HL-60 (cell line): ENCODE measurements around the gene GTF2IRD1.
"Not testable (repeated sequence)": the region's sequence is repeated elsewhere in the genome, so short reads cannot be mapped to it uniquely, and the experiment has no call there.

ENCODE experiments used
- DNase-seq, 2 experiments: peaks; one replicate each; pipeline ENCODE4 v3.0.0-alpha.2; 2010 to 2020; ENCODE audit warnings: low read depth in 1 of 2, low spot score in 1 of 2
- H3K27ac ChIP-seq: fragments of 250-450 bp; sonication (Bioruptor Pico); replicated peaks from 2 replicates; pipeline ENCODE4 v1.5.1; 2020; ENCODE audit warnings: mild to moderate bottlenecking, moderate library complexity
- H3K27me3 ChIP-seq: fragments of 250-450 bp; sonication (Bioruptor Pico); 2 replicates; pipeline ENCODE4 v1.5.1; 2021; ENCODE audit warnings: mild to moderate bottlenecking, moderate library complexity; ENCODE audit not compliant: insufficient read depth, poor library complexity, severe bottlenecking
- H3K4me3 ChIP-seq: replicated peaks from 2 replicates; pipeline ENCODE4 v1.5.1; 2011; ENCODE audit warnings: mild to moderate bottlenecking, control low read depth, low read length; ENCODE audit not compliant: insufficient read depth
- GABPA ChIP-seq: IDR thresholded peaks from 2 replicates; pipeline ENCODE4 v1.6.1; 2012; ENCODE audit warnings: low read depth
- POLR2AphosphoS5 ChIP-seq: IDR thresholded peaks from 2 replicates; pipeline ENCODE4 v1.6.1; 2012; ENCODE audit warnings: low read depth
- SPI1 ChIP-seq: IDR thresholded peaks from 2 replicates; pipeline ENCODE4 v1.6.1; 2012; ENCODE audit warnings: low read depth, mild to moderate bottlenecking, borderline replicate concordance
- TF ChIP-seq, protein P1 (sequence below): IDR thresholded peaks from 2 replicates; pipeline ENCODE4 v1.6.1; 2012; ENCODE audit warnings: low read depth; ENCODE audit not compliant: insufficient replicate concordance
- TF ChIP-seq, protein P2 (sequence below): IDR thresholded peaks from one replicate; pipeline ENCODE4 v1.5.1; 2011; ENCODE audit warnings: low read length, control low read depth, inconsistent platforms; ENCODE audit not compliant: insufficient read depth

GTF2IRD1 gene

DNA sequence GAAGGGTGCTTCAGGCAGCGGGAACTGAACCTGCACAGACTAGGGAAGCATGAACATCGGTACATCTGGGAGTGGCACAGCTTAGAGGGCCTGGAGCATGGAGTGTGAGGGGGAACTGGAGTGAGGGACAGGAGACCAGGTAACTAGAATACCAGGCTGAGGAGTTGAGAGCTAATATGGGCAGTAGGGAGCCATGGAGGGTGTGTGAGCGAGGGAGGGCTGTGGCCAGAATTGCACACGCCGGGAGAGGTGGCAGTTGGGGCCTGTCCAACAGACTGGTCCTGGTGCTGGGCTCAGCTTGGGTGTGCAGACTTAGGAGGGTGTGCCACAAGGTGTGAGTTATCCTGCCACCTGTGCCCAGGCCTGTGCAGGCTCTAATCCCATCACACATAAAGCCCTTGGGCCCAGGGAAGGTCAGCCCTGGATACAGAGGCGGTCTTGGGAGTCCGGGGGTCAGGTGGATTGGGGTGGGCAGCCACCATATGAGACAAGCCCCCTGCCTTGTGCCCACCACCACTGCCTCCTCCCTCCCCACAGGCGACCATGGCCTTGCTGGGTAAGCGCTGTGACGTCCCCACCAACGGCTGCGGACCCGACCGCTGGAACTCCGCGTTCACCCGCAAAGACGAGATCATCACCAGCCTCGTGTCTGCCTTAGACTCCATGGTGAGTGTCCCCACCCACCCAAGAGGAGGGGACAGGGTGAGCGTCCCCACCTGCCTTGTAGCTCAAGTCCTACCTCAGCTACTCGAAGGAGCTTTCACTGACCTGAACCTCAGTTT, 54.0 kb downstream of the GTF2IRD1 start:
- no peaks in the 10 kb centered on the region for H3K27me3 ChIP-seq
- TF ChIP-seq, protein P1, sequence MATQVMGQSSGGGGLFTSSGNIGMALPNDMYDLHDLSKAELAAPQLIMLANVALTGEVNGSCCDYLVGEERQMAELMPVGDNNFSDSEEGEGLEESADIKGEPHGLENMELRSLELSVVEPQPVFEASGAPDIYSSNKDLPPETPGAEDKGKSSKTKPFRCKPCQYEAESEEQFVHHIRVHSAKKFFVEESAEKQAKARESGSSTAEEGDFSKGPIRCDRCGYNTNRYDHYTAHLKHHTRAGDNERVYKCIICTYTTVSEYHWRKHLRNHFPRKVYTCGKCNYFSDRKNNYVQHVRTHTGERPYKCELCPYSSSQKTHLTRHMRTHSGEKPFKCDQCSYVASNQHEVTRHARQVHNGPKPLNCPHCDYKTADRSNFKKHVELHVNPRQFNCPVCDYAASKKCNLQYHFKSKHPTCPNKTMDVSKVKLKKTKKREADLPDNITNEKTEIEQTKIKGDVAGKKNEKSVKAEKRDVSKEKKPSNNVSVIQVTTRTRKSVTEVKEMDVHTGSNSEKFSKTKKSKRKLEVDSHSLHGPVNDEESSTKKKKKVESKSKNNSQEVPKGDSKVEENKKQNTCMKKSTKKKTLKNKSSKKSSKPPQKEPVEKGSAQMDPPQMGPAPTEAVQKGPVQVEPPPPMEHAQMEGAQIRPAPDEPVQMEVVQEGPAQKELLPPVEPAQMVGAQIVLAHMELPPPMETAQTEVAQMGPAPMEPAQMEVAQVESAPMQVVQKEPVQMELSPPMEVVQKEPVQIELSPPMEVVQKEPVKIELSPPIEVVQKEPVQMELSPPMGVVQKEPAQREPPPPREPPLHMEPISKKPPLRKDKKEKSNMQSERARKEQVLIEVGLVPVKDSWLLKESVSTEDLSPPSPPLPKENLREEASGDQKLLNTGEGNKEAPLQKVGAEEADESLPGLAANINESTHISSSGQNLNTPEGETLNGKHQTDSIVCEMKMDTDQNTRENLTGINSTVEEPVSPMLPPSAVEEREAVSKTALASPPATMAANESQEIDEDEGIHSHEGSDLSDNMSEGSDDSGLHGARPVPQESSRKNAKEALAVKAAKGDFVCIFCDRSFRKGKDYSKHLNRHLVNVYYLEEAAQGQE: no peak
- no peak for TF ChIP-seq GABPA
- no peak for TF ChIP-seq SPI1
- no peak for TF ChIP-seq POLR2AphosphoS5
- TF ChIP-seq, protein P2, sequence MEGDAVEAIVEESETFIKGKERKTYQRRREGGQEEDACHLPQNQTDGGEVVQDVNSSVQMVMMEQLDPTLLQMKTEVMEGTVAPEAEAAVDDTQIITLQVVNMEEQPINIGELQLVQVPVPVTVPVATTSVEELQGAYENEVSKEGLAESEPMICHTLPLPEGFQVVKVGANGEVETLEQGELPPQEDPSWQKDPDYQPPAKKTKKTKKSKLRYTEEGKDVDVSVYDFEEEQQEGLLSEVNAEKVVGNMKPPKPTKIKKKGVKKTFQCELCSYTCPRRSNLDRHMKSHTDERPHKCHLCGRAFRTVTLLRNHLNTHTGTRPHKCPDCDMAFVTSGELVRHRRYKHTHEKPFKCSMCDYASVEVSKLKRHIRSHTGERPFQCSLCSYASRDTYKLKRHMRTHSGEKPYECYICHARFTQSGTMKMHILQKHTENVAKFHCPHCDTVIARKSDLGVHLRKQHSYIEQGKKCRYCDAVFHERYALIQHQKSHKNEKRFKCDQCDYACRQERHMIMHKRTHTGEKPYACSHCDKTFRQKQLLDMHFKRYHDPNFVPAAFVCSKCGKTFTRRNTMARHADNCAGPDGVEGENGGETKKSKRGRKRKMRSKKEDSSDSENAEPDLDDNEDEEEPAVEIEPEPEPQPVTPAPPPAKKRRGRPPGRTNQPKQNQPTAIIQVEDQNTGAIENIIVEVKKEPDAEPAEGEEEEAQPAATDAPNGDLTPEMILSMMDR: no peak
- DNase-seq: no peak
- no peak overlapping the region for H3K27ac ChIP-seq
- no peak overlapping the region for H3K4me3 ChIP-seq

DNA sequence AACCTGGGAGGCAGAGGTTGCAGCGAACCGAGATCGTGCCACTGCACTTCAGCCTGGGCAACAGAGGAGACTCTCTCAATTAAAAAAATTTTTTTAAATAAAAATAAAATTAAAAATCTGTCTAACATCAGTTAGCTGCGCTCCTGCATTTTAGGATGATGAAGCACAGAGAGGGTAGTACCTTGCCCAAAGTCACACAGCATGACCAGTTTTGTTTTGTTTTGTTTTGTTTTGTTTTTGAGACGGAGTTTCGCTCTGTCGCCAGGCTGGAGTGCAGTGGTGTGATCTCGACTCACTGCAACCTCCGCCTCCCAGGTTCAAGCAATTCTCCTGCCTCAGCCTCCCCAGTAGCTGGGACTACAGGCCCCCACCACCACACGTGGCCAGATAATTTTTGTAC, 55.7 kb downstream of the GTF2IRD1 start:
- not testable (repeated sequence) for DNase-seq, H3K27ac ChIP-seq, H3K4me3 ChIP-seq, H3K27me3 ChIP-seq

DNA sequence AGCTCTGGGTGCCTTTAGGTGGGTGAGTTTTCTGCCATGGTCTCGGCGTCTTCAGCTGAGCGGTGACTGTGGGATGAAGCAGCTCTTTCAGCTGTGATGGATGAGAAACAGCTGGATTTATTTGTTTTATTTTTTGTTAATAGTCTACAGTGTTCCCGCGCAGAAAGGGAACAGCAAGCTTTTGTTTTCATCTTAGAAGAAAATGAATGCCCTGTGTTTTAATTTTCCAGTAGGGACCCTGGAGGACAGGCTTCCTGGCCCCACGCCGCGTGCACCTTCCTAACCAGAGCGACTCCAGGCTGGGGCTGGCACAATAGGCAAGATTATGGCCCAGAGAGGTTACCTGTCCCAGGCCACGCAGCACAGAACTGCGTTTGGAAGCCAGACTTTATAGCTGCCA, 57.6 kb downstream of the GTF2IRD1 start:
- DNase-seq: no peak
- Histone ChIP-seq H3K4me3 (no peak overlapping the region), H3K27ac (no peak overlapping the region), H3K27me3 (no peaks in the 10 kb centered on the region)
- TF ChIP-seq, protein P2: no peak
- TF ChIP-seq GABPA (no peak), SPI1 (no peak), POLR2AphosphoS5 (no peak)
- TF ChIP-seq, protein P1: no peak

DNA sequence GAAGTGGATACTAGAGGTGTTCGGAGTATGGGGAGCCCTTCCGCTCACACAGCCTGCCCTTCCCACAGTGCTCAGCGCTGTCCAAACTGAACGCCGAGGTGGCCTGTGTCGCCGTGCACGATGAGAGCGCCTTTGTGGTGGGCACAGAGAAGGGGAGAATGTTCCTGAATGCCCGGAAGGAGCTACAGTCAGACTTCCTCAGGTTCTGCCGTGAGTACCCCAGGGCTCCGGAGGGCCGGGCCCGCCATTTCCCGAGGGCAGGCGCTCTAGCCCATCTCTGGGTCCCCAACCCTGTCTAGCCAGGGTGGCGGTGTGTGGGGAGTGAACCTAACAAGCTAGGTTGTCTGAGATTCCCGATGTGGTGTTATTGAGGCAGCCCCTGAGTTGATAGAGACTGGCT, 59.1 kb downstream of the GTF2IRD1 start:
- no peak for DNase-seq
- TF ChIP-seq GABPA (no peak), SPI1 (no peak), POLR2AphosphoS5 (no peak)
- TF ChIP-seq, protein P2: no peak
- TF ChIP-seq, protein P1: no peak
- Histone ChIP-seq H3K4me3 (no peak overlapping the region), H3K27ac (no peak overlapping the region), H3K27me3 (no peaks in the 10 kb centered on the region)
